Stimulated activated CD8-positive, alpha-beta memory T cell treated with anti-CD3 and anti-CD28 coated beads, Interleukin-15, amount 100 ng/mL, for 4 hours (primary cell): ENCODE data around the gene MRPL41.
A peak's percentile ranks its signal among the peaks of the same experiment; 100 is the strongest.
"Not testable (repeated sequence)": the region's sequence is repeated elsewhere in the genome, so short reads cannot be mapped to it uniquely, and the experiment has no call there.

Source experiments
- DNase-seq, 2 donors: peaks; one replicate each; pipeline ENCODE4 v3.0.0-alpha.2; 2020; ENCODE audit warnings: low read depth in 2 of 2

Gene MRPL41

DNA sequence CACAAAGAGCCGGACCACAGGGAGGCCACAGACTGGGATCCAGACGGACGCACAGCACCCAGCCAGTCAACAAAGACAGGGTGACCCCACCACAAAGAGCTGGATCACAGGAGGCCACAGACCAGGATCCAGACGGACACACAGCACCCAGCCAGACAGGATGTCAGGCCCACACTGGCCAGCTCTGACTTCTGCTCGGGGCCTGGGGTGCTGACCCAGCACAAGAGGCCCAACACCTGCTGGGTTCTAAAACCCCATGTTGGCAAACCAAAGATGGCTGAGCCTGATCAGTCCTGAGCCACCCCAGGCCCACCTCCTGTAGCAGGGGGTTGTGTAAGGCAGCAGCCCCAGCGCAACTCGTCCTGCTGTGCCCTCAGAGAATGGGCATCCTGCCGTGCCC is 32.3 kb downstream of the MRPL41 start:
- DNase-seq: no peak

DNA sequence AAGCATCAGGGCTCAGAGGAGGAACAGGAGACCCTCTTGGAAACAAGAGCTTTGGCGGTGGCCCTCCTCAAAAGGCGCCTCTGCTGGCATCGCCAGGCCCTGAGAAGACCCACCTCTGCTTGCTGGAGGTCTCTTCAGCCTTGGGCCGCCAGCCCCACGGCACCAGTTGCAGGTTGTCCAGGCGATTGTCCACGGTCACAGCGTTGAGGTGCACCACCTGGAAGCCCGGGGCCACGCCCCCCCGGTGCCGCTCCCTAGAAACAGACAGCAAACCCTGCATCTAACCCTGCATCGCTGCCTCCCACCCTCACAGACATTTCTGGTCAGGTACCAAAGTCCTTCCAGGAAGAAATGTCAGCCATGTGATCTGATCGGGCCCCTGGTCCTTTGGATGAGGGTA is 35.2 kb downstream of the MRPL41 start:
- no peak for DNase-seq

DNA sequence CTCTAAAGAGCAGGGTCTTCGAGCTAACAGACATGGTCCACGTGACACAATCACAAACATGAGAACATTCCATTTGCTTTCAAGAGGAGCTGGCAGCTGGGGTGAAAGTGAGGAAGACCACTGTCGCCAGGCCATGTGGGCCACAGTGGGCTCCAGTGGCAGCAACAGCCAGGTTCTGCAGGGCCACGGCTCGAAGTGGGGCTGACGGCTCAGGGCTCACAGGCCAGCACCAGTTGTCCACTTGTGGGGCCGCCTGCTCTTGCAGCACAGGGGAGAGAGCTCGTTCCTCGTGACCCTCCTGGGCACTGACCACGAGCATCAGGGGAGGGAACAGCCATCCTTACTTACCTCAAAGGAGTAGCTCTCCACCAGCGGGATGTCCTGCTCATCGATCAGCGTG is 36.6 kb downstream of the MRPL41 start:
- no peak for DNase-seq

DNA sequence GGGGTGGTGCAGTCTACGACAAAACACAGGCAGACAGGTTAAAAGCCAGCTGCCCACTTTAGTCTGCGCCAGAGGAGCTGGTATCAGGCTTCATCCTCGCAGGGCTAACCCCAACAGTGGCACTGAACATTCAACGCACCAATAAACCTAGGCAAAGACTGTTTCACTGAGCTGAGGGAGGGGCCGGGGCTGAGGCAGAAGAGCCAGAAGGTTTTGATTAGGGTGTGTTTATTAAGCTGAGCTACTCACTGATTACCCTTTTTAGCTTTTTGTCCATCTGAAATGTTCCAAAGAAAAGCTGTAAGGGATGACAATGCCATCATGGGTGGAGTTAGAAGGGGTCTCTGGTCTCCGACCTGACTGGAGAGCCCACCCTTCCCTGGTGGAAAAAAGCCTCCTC is 37.2 kb downstream of the MRPL41 start:
- DNase-seq: no peak

DNA sequence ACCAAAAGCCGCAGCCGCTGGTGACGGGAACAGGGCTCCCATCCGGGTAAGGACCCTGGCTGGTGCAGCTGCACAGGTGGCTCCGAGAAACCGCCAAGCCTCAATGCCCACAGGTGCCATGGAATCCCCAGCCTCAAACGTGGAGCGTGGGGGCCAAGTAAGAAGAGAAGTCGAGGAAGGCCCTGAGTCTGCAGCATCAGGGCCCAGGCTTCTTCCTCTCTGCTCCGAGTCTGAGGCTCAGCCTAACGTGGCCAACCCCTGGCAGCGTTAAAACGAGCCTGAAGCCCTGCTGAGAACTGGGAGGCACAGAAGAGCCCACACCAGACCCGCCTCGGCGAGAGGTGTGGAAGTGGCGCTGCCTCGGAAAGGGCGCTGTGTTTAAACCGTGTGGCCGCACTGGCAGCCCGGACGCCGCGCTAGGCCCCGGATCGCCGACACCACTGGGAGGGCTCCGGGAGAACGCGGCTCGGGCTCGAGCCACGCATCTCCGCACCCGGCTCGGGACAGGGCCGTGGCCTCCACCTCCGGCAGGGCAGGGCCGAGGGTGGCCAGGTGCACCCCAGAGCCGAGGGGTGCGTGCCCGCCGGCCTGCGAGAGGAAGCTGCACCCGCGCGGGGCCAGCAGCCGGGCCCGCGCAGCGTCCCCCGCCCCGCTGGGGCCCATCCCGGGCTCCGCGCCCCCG is 37.9 kb downstream of the MRPL41 start:
- DNase-seq: no peak

DNA sequence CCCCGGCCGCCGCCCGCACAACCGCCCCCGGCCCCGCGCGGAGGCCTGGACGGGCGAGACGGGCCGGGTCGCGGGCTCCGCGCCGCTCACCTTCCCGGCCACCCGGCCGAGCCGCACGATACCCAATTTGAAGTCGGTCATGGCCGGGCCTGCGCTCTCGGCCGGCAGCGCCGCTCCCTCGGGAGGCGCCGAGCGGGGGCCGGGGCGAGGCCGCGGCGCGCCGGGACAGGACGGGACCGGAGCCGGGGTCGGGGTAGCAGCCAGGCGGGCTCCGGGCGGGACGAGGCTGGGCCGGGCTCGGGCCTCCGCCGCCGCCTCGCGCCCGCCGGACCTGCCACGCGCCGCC is 38.4 kb downstream of the MRPL41 start:
- no peak for DNase-seq

DNA sequence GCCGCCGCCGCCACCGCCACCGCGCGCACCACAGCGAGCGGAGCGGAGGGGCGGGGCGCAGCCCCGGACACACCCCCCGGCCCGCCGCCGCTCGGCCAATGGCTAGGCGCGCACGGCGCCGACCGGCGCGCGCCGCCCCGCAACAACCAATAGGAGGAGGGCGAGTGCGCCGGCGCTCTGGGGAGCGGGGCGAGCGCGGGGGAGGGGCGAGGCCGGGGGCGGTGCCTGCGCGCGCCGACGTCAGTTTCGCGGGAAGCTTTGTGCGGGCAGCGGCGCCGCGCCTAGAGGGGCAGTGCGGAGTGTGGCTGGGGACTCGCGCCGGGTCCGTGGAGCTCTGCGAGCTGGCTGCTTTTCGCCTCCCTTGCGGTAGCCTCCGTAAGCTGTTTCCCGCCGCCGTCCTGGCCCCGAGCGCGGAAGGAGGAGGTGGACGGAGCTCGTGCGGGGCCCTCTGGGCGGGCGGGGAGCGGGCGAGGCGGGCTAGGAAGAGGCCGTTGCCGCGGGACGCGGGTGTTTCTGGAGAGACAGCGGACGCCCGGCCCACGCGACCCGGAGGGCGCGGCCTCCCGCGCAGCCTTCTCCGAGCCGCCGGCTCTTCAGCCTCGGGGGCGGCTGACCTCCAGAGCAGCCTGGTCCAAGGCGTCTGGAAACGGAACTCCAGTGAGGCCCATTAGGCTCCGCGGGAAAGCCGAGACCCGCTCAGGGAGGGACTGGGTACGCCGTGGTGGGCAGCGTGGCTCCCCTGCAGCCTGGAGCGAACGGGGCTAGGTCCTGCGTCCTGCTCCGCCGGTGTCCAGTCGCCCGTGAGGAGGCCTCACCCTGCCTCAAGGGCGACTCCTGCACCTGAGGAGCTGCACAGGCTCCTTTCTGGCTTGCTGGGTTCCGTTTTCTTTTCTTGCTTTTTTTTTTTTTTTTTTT is 39.0 kb downstream of the MRPL41 start, which contains the start of gene ZMYND19:
Gene ZMYND19 (minus strand): TSS at position 44 of the 915 bp plus-strand sequence. CDS start 249 bp downstream, outside the sequence.
- peak; percentile 66 to 80 for DNase-seq

DNA sequence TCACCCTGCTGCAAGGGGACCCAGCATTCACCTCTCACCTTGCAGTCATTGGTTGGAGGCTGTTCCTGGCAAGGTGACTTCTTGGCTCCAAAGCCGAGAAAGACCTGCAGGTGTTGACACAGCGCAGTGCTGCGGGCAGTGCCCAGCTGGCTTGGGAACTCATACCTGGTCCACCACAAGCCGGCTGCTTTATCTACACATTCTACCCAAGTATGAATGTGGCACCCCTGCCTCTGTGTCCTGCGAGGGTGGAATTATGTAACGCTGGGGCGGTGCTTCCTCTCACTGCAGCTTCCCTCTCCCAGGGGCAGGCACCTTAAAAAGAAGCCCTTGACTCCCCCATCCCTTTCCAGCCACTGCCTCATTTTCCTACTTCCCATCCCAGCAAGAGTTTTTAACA is 41.1 kb downstream of the MRPL41 start:
- no peak for DNase-seq

DNA sequence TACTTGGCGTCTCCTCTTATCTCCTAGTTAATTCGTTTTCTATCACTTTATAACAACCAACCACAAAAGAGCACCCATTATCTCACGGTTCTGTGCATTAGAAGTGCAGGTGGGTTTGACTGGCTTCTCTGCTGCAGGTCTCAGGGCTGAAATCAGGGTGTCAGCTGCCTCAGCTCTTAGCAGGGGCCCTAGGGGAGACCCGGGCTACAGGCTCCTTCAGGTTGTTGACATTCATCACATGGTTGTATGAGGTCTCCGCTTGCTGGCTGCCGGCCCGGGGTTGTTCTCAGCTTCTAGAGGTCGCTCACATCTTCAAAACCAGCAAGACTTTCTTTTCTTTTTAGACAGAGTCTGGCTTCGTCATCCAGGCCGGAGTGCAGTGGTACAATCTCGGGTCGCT is 41.5 kb downstream of the MRPL41 start:
- no peak for DNase-seq

DNA sequence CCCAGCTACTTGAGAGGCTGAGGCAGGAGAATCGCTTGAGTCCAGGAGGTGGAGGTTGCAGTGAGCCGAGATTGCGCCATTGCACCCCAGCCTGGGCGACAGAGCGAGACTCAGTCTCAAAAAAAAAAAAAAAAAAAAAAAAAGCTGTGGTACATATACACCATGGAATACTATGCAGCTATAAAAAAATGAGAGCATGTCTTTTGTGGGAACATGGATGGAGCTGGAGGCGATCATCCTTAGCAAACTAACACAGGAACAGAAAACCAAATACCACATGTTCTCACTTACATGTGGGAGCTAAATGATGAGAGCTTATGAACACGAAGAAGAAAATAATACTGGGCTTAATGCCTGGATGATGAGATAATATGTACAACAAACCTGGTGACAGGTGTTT is 44.9 kb downstream of the MRPL41 start:
- DNase-seq: not testable (repeated sequence)

DNA sequence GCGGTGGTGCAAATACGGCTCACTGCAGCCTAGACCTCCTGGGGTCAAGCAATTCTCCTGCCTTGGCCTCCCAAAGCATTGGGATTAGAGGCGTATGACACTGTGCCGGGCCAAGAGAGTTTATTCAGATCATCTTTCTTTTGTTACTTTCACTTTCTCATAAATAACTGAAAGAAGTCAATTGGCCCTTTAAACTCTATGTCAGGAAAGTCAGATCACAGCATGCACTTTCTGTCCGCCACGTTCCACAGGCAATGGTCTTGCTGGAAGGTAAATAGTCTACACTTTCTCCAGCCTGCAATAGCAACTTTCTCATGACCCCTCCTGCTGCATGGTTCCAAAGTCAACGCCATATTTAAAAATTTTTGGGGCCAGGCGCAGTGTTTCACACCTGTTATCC is 47.3 kb downstream of the MRPL41 start:
- DNase-seq: no peak
